HG02885 (cell line): ENCODE measurements around the gene NSFL1C.
"Not testable (repeated sequence)": the region's sequence is repeated elsewhere in the genome, so short reads cannot be mapped to it uniquely, and the experiment has no call there.

Source experiments
- ATAC-seq: cut with Tn5 transposase; IDR thresholded peaks from one replicate; pipeline ENCODE4 v1.9.1; 2021; ENCODE audit warnings: mild to moderate bottlenecking; ENCODE audit not compliant: unreplicated experiment, poor library complexity

Gene NSFL1C

GRCh38 chr20:1427457-1428054 lies 39.1 kb downstream of the NSFL1C start:
- no peak for ATAC-seq

DNA sequence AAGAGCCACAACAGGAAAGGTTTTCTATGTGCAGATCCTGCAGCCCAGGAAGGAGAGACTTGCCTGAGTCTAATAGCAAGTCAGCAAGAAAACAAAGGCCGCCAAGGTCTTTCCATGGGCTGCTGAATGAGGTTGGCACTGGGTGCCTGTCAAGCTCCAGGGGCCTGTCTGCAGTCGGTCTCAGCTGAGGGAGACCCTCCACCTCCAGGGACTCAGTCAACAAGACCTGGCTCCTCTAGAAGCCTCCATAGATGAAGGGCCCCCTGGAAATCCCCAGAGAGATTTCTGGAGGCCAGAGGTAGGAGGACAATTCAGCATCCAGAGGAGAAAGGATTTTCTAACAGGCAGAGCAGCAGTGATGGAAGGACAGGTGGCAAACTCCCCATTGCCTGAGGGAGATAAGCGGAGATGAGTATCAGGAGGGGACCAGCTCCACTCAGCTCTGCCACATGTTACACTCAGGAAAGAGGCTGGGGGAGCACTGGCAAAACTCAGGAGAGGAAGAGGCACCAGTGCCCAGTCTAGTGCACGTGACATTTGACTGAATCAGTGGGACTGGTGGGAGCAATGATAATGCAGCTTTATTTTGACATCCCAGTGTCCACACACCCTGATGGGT lies 40.3 kb downstream of the NSFL1C start:
- ATAC-seq: no peak

DNA sequence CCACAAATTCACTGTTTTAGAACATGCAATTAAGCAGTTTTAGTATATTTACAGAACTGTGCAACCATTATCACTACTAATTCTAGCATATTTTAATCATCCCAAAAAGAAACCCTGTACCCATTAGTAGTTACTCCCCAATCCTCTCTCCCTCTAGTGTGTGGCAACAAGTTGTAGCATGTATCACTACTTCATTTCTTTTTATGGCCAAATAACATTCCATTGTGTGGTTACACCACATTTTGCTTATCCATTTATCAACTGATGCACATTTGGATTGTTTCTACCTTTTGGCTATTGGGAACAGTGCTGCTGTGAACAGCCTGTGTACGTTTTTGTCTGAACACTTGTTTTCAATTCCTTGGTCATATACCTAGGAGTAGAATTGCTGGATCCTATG lies 42.3 kb downstream of the NSFL1C start:
- ATAC-seq: no peak

DNA sequence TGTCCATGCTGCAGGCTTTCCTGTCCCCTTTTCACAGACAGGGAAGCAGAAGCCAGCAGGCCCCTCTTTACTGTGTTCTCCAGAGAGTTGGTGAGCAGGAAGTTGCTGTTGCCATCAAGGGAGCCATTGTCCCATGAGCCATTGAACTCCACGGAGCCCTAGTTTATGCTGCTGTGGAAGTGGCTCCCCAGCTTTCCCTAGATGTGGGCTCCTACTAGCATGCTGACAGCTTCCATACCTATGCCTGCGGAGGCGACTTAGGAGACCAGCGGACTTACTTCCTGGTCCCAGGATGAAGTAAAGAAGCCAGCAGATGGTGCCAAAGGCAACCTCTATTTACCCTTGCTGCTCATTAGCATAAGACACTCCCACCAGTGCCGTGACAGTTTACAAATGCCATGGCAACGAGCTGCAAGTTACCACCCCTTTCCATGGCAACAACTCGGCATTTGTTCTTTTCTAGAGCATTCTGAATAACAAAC lies 43.0 kb downstream of the NSFL1C start:
- no peak for ATAC-seq

- no peak for ATAC-seq
These were observed 43.4 kb downstream of the NSFL1C start for GRCh38 chr20:1423206-1423605.

- ATAC-seq: no peak
These were observed 43.9 kb downstream of the NSFL1C start for GRCh38 chr20:1422753-1423152.

GRCh38 chr20:1420066-1420465 lies 46.6 kb downstream of the NSFL1C start:
- ATAC-seq: no peak

GRCh38 chr20:1418350-1418749 lies 48.3 kb downstream of the NSFL1C start:
- ATAC-seq: no peak

GRCh38 chr20:1417790-1418189 lies 48.9 kb downstream of the NSFL1C start:
- no peak for ATAC-seq

DNA sequence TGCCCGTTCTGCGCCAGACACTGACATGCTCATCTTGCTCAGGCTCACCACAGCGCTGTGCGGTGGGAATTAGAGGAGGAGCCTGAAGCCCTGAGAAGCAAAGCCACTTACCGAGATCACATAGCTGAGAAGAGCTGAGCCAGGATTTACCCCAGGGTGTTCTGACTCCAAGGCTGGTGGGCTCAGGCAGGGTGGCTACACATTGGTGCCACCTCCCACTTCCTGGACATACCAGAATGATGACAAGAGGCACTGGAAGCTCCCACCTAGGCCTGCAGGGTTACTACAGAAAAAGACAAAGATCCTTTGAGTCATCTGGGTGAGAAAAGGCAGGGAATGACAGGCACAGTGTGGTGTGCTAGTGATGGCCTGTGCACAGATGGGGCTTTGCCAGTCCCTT lies 49.4 kb downstream of the NSFL1C start:
- no peak for ATAC-seq

- ATAC-seq: no peak
These were observed 50.8 kb downstream of the NSFL1C start for GRCh38 chr20:1415667-1416468.

DNA sequence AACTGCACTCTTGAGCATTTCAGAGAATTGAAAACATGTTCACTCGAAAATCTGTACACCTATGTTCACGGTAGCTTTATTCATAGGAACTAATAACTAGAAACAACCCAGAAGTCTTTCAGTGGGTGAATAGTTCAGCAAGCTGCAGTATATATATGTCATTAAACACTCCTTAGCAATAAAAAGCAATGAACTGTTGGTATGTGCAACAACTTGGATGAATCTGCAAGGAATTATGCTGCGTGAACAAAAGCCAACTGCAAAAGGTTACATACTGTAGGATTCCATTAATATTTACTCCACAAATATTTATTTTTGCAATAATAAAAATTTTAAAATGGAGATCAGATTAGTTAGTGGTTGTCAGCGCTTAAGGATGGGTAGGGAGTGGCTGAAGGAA lies 51.7 kb downstream of the NSFL1C start:
- ATAC-seq: no peak

DNA sequence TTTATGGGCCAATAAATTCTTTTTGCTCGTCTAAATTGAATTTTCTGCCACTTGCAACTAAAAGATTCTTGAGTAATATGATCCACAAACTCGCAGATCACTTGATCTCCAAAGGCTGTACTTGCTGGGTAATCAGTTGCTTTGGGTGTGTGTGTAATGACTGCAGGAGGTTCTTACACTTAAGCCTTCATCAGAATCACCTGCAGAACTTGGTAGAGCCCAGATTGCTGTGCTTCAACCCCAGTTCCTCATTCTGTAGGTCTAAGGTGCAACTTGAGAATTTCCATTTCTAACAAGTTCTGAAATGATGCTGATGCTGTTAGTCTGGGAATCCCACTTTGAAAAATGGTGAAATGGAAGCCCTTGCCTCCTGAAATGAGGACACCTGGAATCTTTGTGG lies 60.8 kb downstream of the NSFL1C start:
- no peak for ATAC-seq

GRCh38 chr20:1403624-1404023 lies 63.0 kb downstream of the NSFL1C start:
- no peak for ATAC-seq

GRCh38 chr20:1402149-1402548 lies 64.5 kb downstream of the NSFL1C start:
- ATAC-seq: no peak

GRCh38 chr20:1401451-1401907 lies 65.2 kb downstream of the NSFL1C start:
- no peak for ATAC-seq

GRCh38 chr20:1399678-1400366 lies 66.8 kb downstream of the NSFL1C start:
- ATAC-seq: not testable (repeated sequence)

GRCh38 chr20:1398185-1398584 lies 68.5 kb downstream of the NSFL1C start:
- ATAC-seq: not testable (repeated sequence)

DNA sequence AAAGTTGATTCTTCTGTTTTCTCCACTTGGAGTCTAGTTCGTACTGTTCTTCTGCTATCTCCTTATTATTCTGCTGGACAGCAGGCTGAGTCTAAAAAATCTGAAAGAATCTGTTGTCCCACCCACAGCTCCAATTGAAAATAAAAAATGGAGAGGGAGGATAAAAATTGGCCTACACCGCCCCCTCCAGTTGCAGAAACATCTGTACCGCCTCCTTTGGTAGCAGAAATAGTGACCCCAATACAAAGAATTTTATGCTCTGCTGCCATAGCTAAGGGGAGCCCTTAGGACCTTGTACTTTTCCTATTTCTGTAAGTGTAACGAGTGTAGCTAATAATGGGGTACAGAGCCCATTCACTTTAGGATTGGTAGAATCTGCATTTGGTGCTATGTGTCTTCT lies 68.9 kb downstream of the NSFL1C start:
- no peak for ATAC-seq

DNA sequence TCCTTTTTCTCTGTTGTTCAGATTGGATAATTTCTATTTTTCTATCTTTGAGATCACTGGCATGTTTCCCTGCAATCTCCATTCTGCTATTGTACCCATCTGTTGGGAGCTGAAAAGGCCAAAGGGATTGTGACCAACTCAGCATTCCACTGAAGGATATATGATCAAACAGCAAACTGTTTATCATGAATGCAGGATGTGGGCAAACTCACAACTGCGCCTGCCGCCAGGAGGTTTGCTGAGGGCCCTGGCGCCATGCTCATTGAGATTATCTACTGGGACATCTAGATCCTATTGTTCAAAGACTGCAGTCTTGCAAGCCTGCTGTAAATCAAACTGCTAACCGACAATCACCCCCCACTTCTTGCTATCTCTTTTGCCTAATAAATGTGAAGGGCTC lies 69.9 kb downstream of the NSFL1C start:
- no peak for ATAC-seq

GRCh38 chr20:1396264-1396663 lies 70.4 kb downstream of the NSFL1C start:
- no peak for ATAC-seq
